Measurements from ENCODE around the gene OR1L6. TPM values are rescaled to one million over a fixed set of nuclear protein-coding genes. Genes with fewer than 3 reads are reported as not detected.

OR1L6 gene, protein sequence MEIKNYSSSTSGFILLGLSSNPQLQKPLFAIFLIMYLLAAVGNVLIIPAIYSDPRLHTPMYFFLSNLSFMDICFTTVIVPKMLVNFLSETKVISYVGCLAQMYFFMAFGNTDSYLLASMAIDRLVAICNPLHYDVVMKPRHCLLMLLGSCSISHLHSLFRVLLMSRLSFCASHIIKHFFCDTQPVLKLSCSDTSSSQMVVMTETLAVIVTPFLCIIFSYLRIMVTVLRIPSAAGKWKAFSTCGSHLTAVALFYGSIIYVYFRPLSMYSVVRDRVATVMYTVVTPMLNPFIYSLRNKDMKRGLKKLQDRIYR
- not detected for total RNA-seq

GRCh38 chr9:122742003-122742402 is at the start of gene OR1L6:
OR1L6 (plus strand) TSS chr9:122742303; CDS start chr9:122749848, 7,545 bp downstream.
- POLR2A ChIA-PET, result no interaction called here
- CTCF ChIA-PET, result no interaction called here

DNA sequence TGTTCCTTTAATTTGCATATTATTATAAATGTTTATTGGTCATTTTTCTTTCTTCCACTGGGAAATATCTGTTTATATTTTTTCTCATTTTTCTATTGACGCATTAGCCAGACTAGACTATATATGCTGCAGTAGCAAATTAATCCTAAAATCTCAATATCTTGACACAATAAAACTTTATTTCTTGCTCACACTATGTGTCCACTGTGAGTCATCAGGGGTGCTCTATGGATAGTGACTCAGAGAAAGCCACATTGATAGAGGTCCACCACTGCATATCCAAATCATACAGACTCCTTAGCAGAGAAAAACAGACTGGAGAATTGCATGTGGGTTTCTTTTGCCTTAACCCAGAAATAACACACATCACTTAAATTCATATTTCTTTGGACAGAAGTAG is 46.4 kb upstream of the OR1L6 start:
- Mint-ChIP-seq H3K9me3 (peaks cover 23% of the 10 kb centered on the region), H3K27ac (no peak overlapping the region), H3K27me3 (no peaks in the 10 kb centered on the region), H3K4me3 (no peak overlapping the region), H3K36me3 (no peaks in the 10 kb centered on the region), H3K4me1 (ENCODE audit: low read depth) (no peaks in the 10 kb centered on the region)
- no peak for DNase-seq
- intact Hi-C loops (cut with micrococcal nuclease), result no loop called here
- POLR2A ChIA-PET, result no interaction called here
- CTCF ChIA-PET, result no interaction called here

More at GRCh38 chr9:122742003-122742402, at the start of gene OR1L6:
- Mint-ChIP-seq H3K9me3 (peaks cover 14% of the 10 kb centered on the region), H3K27me3 (no peaks in the 10 kb centered on the region), H3K4me3 (no peak within 1 kb of the TSS), H3K27ac (no peak within 1 kb of the TSS), H3K36me3 (no peaks in the 10 kb centered on the region), H3K4me1 (ENCODE audit: low read depth) (no peaks in the 10 kb centered on the region)
- no peak for DNase-seq
- intact Hi-C loops (cut with micrococcal nuclease), result no loop called here

DNA sequence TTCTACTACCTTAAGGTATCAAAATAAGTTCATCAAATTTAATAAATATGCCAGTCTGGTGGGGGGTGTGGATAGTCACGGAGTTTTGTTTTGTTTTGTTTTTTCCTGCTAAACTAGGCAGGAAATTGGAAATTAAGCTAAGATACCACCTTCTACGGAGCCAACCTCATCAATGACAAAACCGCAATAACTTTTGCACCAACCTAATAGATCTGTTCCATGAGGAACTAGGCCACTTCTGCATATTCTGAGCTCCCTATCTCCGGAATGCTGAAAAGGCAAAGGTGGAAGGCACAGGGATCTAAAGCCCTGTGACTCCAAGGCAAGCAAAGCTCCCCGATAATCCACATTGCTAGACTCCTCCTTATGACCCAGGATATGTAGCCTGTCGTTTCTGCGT is 24.1 kb upstream of the OR1L6 start:
- no peaks in the 10 kb centered on the region for H3K4me1 Mint-ChIP-seq (ENCODE audit: low read depth)
- no peak overlapping the region for H3K4me3 Mint-ChIP-seq
- H3K9me3 Mint-ChIP-seq, result peaks cover 57% of the 10 kb centered on the region
- no peak overlapping the region for H3K27ac Mint-ChIP-seq
- no peak for DNase-seq
- ChIA-PET POLR2A (no interaction called here), CTCF (no interaction called here)
- no peaks in the 10 kb centered on the region for H3K27me3 Mint-ChIP-seq
- intact Hi-C loops (cut with micrococcal nuclease), result no loop called here
- peaks cover 1% of the 10 kb centered on the region for H3K36me3 Mint-ChIP-seq

GRCh38 chr9:122719218-122719617 is 22.9 kb upstream of the OR1L6 start:
- Mint-ChIP-seq H3K9me3 (peaks cover 60% of the 10 kb centered on the region), H3K27me3 (peaks cover 2% of the 10 kb centered on the region), H3K27ac (no peak overlapping the region), H3K4me3 (no peak overlapping the region), H3K4me1 (ENCODE audit: low read depth) (no peaks in the 10 kb centered on the region), H3K36me3 (peaks cover 6% of the 10 kb centered on the region)
- DNase-seq, result no peak
- CTCF ChIA-PET, result no interaction called here
- POLR2A ChIA-PET, result no interaction called here
- intact Hi-C loops (cut with micrococcal nuclease), result no loop called here

DNA sequence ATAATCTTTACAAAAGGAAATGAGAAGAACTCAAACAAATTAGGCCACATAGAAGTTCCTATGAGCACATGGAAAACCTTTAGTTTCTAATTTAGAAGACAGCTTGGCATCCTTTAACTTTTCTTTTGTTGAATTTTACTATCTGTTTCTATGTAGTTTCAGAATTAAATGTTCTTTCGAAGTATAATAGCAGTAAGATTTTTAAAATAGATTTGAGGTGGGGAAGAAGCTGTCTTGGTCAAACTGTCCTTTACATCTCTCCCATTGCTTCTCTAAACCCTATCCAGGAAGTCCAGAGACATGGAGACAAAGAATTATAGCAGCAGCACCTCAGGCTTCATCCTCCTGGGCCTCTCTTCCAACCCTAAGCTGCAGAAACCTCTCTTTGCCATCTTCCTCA is 18.4 kb upstream of the OR1L6 start, which contains the start of gene OR1L4:
TSS of gene OR1L4 (plus strand) at position 301 of the 400 bp plus-strand sequence. CDS start at position 301, 0 bp downstream.
- H3K27ac Mint-ChIP-seq, result no peak within 1 kb of the TSS
- H3K4me3 Mint-ChIP-seq, result no peak within 1 kb of the TSS
- ChIA-PET POLR2A (no interaction called here), CTCF (no interaction called here)
- H3K9me3 Mint-ChIP-seq, result peaks cover 70% of the 10 kb centered on the region
- peaks cover 19% of the 10 kb centered on the region for H3K36me3 Mint-ChIP-seq
- no peaks in the 10 kb centered on the region for H3K4me1 Mint-ChIP-seq (ENCODE audit: low read depth)
- no peak for DNase-seq
- intact Hi-C loops (cut with micrococcal nuclease), result no loop called here
- H3K27me3 Mint-ChIP-seq, result peaks cover 3% of the 10 kb centered on the region

DNA sequence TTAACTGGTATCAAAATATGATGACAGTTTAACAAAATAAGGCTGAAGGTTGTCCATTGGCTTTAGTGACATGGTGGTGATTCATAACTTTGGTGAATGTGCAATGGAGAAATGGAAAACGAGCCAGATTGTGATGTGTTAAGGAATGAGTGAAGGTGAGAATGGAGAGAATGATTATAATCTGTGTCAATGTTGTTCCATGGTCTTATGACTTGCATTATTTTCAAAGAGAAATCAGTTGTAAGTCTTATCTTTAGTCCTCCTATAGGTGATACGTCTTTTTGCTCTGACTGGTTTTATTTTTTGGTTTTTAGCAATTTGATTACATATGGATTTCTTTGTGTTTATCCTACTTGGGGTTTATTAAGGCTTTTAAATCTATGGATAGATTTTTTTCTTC is 12.7 kb downstream of the OR1L6 start:
- peaks cover 19% of the 10 kb centered on the region for H3K9me3 Mint-ChIP-seq
- no peak overlapping the region for H3K4me3 Mint-ChIP-seq
- ChIA-PET CTCF (no interaction called here), POLR2A (no interaction called here)
- no peak for DNase-seq
- H3K4me1 Mint-ChIP-seq (ENCODE audit: low read depth), result no peaks in the 10 kb centered on the region
- intact Hi-C loops (cut with micrococcal nuclease), result no loop called here
- H3K27me3 Mint-ChIP-seq, result no peaks in the 10 kb centered on the region
- no peak overlapping the region for H3K27ac Mint-ChIP-seq
- H3K36me3 Mint-ChIP-seq, result peaks cover 9% of the 10 kb centered on the region

DNA sequence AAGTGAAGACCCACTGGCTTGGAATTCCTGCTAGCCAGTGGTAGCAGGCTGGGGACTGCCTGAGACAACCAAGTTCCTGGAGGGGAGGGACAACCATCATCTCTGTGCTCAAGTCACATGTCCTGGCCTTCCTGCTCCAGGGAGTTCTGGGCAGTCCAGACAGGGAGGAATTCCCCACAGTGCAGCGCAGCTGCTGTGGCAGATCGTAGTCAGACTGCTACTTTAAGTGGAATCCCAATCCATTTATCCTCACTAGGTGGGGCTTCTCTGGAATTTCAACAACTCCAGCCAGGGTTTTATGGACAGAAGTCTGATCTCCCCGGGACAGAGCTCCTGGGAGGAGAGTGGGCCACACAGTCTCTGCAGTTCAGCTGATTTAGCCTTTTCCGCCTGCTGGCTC is 25.7 kb downstream of the OR1L6 start:
- H3K4me3 Mint-ChIP-seq, result no peak overlapping the region

GRCh38 chr9:122777052-122777451 is 34.9 kb downstream of the OR1L6 start:
- H3K27me3 Mint-ChIP-seq, result no peaks in the 10 kb centered on the region
- ChIA-PET POLR2A (no interaction called here), CTCF (interaction anchor here (0.7 kb wide), 1 partner anchor 164 kb away, joined by 4 read pairs; the partner anchor contains the start of gene RABGAP1)
- no peak overlapping the region for H3K4me3 Mint-ChIP-seq
- peaks cover 4% of the 10 kb centered on the region for H3K36me3 Mint-ChIP-seq
- peaks cover 12% of the 10 kb centered on the region for H3K9me3 Mint-ChIP-seq
- no peak overlapping the region for H3K27ac Mint-ChIP-seq
- H3K4me1 Mint-ChIP-seq (ENCODE audit: low read depth), result no peaks in the 10 kb centered on the region
- intact Hi-C loops (cut with micrococcal nuclease), result no loop called here
- no peak for DNase-seq

More for the DNA sequence above, 25.7 kb downstream of the OR1L6 start:
- Mint-ChIP-seq H3K27ac (no peak overlapping the region), H3K27me3 (peaks cover 1% of the 10 kb centered on the region), H3K36me3 (peaks cover 3% of the 10 kb centered on the region), H3K9me3 (peaks cover 37% of the 10 kb centered on the region), H3K4me1 (ENCODE audit: low read depth) (no peaks in the 10 kb centered on the region)
- POLR2A ChIA-PET, result no interaction called here
- intact Hi-C loops (cut with micrococcal nuclease), result no loop called here
- CTCF ChIA-PET, result no interaction called here
- DNase-seq, result no peak

DNA sequence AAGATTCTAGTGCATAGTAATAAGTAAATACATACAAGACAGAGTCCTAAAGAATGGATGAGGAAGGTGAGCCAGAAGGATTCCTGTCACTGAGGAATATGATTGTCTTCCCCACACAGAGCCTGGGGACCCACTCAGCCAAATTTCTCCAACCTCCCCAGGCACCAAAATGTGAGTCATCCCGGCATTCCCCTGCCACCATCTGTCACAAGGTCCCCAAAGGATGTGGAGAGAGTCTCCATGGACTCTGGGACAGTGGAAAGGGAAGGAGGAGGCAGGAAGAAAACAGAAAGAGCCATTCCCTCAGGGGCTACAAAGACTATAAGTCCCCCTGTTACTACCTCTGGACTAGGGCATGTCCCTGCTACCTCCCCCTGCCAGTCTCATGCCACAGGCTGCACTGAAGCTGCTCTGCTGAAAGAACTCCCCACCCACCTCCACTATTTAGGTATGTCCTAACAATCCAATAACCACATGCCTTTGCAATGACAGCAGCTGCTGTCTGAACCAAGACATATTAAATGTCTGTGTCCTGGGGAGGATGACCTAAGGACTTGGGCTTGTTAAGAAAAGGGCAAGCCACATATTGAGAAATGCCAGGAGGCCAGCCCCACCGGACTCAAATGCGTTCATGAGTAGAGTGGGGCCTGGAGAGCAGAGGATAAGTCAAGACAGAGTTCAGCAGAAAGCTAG is 36.0 kb downstream of the OR1L6 start:
- no peak overlapping the region for H3K27ac Mint-ChIP-seq
- H3K4me1 Mint-ChIP-seq (ENCODE audit: low read depth), result no peaks in the 10 kb centered on the region
- H3K36me3 Mint-ChIP-seq, result peaks cover 3% of the 10 kb centered on the region
- peaks cover 6% of the 10 kb centered on the region for H3K9me3 Mint-ChIP-seq
- no peaks in the 10 kb centered on the region for H3K27me3 Mint-ChIP-seq
- ChIA-PET CTCF (no interaction called here), POLR2A (no interaction called here)
- DNase-seq, result no peak
- intact Hi-C loops (cut with micrococcal nuclease), result no loop called here
- no peak overlapping the region for H3K4me3 Mint-ChIP-seq

DNA sequence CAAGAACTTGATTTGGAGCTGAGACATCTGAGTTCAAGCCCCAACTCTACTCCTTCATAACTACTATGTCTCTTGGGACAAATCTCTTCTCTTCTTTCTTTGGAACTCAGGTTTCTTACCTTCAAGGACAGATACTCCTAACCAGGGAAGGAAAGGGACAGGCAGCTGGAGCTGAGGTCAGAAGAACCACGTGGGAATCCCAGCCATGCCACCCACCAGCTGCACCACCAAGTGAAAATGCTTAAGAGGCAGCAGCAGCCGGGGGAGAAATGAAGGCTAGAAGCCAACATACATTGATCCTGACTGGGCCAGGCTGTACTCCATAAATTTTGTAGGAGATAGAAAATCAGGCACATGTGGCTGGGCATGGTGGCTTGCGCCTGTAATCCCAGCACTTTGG is 37.1 kb downstream of the OR1L6 start:
- Mint-ChIP-seq H3K27ac (no peak overlapping the region), H3K4me3 (no peak overlapping the region), H3K4me1 (ENCODE audit: low read depth) (no peaks in the 10 kb centered on the region), H3K27me3 (no peaks in the 10 kb centered on the region), H3K9me3 (no peaks in the 10 kb centered on the region), H3K36me3 (no peaks in the 10 kb centered on the region)
- DNase-seq, result no peak
- ChIA-PET POLR2A (no interaction called here), CTCF (no interaction called here)
- intact Hi-C loops (cut with micrococcal nuclease), result no loop called here

DNA sequence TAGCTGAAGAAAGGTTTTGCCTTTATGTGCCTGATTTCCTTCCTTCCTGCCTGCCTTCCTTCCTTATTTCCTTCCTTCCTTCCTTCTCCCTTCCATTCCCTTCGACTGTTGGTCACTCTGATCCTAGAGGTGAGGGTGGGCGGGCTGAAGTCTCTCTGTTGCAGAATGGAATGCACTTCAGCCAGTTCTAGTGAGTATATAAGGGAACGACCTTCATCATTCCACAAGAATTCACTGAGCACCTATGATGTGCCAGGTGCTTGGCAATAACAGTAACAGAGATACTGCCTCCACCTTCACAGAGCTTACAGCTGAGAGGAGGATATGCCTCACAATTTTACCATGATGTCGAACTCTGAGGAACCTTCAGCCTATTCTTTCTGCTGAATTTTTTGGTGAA is 37.9 kb downstream of the OR1L6 start:
- no peak overlapping the region for H3K27ac Mint-ChIP-seq
- no peaks in the 10 kb centered on the region for H3K36me3 Mint-ChIP-seq
- H3K9me3 Mint-ChIP-seq, result no peaks in the 10 kb centered on the region
- ChIA-PET CTCF (no interaction called here), POLR2A (no interaction called here)
- DNase-seq, result no peak
- intact Hi-C loops (cut with micrococcal nuclease), result no loop called here
- no peak overlapping the region for H3K4me3 Mint-ChIP-seq
- H3K4me1 Mint-ChIP-seq (ENCODE audit: low read depth), result no peaks in the 10 kb centered on the region
- no peaks in the 10 kb centered on the region for H3K27me3 Mint-ChIP-seq

DNA sequence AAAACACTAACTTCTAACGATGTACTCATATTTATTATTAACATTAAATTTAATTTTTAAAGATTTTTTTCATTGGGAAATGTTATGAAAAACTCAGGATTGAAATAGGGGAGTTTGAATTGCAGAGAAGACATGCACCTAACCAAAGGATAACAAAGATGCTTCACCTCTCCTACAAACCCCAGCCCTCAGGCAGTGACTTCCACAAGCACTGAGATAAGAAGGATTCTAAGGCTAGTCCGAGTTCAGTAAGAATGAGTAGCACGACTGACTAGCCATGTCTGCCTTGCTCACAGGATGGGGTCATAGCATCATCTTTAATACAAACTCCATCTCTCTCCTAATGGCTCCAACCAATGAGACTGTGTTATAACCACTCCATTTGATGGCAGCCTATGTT is 39.6 kb downstream of the OR1L6 start:
- Mint-ChIP-seq H3K4me3 (no peak overlapping the region), H3K27me3 (no peaks in the 10 kb centered on the region), H3K9me3 (no peaks in the 10 kb centered on the region), H3K27ac (no peak overlapping the region), H3K36me3 (no peaks in the 10 kb centered on the region), H3K4me1 (ENCODE audit: low read depth) (no peaks in the 10 kb centered on the region)
- CTCF ChIA-PET, result interaction anchor here (0.7 kb wide), 1 partner anchor 532 kb away, joined by 3 read pairs; no protein-coding TSS in a partner anchor
- POLR2A ChIA-PET, result no interaction called here
- intact Hi-C loops (cut with micrococcal nuclease), result no loop called here
- DNase-seq, result no peak

GRCh38 chr9:122785269-122785668 is 43.2 kb downstream of the OR1L6 start:
- ChIA-PET CTCF (no interaction called here), POLR2A (no interaction called here)
- H3K4me3 Mint-ChIP-seq, result no peak overlapping the region

More at GRCh38 chr9:122785269-122785668, 43.2 kb downstream of the OR1L6 start:
- no peak for DNase-seq
- Mint-ChIP-seq H3K4me1 (ENCODE audit: low read depth) (no peaks in the 10 kb centered on the region), H3K27ac (no peak overlapping the region), H3K36me3 (no peaks in the 10 kb centered on the region), H3K9me3 (no peaks in the 10 kb centered on the region), H3K27me3 (no peaks in the 10 kb centered on the region)
- intact Hi-C loops (cut with micrococcal nuclease), result no loop called here
